Stimulated activated CD8-positive, alpha-beta memory T cell treated with anti-CD3 and anti-CD28 coated beads, Interleukin-15, amount 100 ng/mL, for 48 hours (primary cell): ENCODE results near the gene WNT10A.

Experiments used
- DNase-seq, 2 donors: peaks; one replicate each; pipeline ENCODE4 v3.0.0-alpha.2; 2020; ENCODE audit warnings: low read depth in 2 of 2

The WNT10A gene

DNA sequence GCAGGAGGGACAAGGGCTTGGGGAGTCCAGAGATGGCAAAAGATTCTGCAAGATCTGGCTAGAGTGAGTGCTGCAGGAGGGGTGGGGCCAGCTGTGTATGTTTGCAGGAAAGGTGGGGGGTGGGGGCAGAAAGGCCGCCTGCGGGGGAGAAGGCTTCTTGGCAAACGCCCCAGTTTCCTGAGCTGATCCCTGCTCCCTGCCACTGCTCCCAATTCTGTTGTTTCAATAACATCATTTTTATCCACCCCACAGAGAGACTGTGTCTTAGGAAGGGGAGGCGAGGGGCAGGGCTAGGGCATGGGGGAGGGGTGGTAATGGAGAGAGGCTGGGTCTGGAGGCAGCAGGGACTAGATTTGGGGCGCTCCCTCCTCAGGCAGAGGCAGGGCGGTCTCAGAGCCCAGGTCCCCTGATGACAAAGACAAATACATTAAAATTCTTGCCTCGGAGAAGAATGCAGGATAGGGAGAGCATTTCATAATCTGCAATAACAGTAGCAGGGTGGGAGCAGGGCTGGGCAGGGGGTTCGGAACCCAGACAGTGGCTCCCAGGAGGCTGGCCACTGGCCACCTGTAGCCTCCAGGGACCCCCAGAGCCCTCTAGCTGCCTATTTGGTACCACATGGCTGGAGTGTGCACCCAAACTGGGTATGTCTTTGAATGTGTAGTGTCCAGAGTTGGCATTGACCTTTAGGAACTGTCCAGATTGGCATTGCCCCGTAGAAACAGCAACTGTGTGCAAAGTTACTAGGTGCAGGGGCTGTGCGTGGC is 23.1 kb upstream of the WNT10A start:
- DNase-seq: no peak

DNA sequence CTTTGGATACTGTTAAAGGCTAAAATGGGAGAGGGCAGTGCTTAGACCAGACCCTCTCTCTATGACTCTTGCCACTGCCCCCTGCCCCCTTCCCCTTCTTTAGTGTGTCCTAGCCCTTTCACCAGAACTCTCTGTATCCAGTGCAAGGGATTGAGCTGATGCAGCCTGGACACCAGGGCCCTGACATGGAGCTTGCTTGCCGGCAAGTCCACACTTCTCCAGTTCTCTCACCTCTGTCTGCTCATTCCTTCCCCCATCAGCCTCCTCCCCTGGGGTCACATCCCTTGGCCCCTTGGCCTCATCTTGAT is 22.6 kb upstream of the WNT10A start:
- DNase-seq: no peak

DNA sequence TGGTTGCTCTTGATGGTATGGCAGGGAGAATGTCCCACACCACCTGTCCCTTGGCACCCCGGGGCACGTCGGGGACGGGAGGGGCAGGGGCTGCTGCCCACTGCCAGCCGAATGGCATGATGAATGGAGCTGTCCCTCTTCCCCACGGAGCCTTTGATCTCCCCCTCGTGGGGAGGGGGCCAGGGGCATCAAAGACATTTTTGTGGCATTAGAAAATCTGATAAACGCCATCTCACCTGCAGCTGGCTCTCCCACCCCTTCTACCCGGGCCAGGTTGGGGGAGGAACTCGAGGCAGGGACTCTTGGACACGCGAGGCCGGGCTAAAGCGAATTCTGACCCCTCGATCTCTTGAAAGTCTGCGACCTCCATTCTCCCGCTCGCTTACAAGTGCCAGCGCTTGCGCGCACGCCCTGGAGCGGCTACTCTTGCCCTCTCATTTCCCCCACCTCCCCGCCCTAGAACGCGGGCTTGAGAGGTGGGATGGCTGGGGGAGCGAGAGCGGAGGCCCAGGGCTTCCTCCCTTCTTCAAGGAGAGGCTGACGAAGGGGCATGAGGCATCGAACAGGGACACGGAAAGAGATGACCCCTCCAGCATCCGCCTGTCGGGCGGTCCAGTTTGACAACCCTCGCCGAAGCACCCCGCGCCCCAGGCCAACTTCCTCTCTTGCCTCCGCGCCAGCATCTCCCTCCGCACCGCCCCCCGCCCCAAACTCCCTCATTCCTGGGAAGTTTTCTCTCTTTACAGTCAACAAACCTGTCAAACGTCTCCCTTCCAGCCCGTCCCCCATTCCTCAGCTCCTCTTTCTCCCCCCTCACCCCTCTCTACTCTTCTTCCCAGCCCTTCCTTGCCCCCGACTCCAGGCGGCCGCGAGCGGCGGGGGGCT is 21.7 kb upstream of the WNT10A start:
- DNase-seq: no peak

DNA sequence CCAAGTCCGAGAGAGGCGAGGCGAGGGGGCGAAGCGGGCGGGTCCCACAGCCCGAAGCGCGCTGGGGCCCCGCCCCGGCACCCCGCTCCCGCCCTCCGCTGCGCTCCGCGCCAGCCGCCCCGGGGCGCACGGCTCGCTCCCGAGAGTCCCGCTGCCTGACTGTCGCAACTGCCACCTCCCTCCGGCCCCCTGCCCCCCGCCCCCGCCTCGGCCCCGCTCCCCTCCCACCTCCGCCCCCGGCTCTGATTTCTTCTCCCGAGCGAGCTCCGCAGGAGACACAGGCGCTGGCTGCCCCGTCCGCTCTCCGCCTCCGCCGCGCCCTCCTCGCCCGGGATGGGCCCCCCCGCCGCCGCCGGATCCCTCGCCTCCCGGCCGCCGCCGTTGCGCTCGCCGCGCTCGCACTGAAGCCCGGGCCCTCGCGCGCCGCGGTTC is 21.1 kb upstream of the WNT10A start, which contains the start of gene WNT6:
WNT6 (plus strand) TSS at position 250 of the 432 bp plus-strand sequence. CDS start 233 bp downstream, outside the sequence.
- no peak for DNase-seq

DNA sequence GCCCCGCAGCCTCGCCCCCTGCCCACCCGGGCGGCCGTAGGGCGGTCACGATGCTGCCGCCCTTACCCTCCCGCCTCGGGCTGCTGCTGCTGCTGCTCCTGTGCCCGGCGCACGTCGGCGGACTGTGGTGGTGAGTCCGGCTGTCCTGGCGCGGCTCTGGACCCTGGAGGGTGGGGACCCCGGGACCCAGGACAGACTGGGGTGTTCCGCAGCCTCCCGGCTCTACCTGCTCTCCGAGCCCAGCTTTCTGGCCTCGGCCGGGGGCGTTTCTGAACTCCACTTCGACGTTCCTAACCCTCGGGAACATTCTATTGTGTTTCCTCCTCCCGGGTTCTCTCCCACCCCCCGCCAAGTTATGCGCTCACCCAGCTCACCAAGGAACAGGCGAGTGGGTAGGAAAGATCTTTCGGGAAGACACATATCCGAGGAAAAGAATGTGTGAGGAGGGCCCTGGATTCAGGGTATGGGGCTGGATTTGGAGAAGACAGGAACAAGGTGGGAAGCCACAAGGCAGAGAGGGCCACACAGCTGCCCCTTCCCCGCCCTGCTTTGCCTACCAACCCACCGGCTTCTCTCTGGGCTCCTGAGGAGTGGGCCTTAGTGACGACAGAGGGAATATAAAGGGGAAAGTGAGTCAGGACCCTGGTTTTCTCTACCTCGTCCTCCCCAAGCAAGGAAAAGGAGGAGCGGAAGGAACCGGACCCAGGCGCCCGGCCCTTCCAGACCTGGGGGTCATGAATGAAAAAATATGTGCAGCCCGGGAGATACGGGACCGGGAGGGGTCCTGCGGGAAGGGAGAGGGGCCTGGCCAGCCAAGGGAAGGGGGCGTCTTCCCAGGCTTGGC is 20.4 kb upstream of the WNT10A start:
- no peak for DNase-seq

DNA sequence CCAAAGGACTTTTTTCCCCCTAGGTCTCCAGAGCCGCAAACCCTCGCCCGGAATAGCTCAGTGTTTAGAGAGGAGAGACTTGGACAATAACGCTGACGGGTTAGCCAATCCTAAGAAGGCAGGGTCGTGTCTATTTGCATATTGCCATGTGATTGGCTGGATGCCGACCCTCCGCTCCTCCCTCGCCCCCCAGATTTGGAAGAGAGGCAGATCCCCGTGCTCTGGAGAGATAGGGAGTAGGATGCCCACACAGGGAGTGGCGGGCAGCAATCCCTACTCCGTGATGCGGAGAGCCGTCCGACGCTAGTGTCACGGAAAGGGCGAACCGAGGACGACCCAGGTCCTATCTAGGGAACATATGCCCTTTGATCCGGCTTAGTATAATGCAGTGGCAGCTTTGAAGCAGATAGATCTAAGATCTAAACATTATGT is 19.7 kb upstream of the WNT10A start:
- DNase-seq: no peak

DNA sequence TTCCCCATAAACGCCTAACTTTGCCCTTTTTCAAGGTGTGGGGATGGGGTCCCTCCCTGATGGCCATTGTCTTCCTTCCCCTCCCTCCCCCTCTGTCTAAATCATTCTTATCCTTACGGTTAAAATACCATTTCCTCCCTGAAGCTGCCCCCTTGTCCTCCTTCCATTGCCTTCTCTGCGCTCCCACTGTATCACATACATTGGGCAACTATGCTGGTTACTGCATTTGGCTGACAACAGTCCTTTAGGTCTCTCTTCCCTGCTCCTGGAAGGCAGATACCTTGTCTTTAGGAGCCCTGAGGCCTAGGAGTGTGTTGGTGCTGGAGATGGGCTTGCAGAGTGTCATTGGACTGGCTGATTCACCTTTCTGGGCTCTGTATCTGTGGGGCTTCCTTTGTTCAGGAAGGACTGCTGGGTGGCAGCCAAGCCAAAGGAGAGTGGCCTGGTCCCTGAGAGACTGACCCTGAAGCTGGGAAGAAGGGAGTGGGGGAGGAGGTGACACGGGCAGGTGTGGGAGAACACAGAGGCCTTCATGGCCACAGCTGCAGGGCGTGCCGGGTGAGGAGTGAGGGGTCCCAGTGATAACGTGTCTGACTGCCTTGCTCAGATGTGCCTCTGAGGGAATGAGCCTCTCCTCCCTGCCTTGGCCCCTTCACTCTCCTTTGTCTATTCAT is 18.9 kb upstream of the WNT10A start:
- no peak for DNase-seq

DNA sequence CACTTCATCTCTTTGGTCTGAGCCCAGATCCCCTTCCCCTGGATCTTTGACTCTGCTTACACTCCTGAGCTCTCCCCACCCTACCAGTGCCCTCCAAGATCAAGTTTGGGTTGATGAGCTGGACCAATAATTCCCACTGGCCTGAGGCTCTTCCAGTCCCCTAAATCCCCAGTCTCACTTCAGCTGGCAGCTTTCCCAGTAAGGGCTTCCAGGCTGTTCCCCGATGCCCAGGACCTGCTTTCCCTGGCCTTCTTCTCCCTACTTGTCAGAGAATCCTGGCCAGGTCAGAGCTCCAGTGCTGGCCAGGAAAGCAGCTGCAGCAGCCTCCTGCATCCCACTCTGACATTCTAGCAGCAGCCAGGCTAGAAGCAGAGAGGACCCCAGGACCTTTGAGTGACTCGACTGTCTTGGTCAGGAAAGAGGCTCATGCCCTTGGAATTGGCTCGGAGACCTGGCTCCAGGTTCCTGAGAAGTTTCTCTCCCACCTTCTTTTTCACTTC is 17.6 kb upstream of the WNT10A start:
- DNase-seq: no peak

DNA sequence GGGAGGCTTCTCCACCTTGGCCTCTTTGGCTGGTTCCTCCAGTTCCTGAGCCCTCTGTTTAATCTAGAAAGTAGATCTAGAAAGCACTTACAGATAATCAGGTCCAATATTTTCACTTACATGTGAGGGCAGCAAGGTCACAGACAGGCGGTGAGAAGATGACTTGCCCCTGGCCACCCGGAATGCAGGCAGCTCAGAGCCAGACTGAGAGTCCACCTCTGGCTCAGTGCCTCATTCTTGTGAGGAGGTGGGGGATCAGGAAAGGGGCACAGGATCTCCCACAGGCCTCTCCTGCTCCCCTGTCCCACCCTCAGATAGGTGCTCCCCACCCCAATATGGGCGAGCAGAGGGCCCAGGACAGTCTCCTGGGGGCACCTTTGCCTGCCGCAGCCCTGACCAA is 15.3 kb upstream of the WNT10A start:
- no peak for DNase-seq

DNA sequence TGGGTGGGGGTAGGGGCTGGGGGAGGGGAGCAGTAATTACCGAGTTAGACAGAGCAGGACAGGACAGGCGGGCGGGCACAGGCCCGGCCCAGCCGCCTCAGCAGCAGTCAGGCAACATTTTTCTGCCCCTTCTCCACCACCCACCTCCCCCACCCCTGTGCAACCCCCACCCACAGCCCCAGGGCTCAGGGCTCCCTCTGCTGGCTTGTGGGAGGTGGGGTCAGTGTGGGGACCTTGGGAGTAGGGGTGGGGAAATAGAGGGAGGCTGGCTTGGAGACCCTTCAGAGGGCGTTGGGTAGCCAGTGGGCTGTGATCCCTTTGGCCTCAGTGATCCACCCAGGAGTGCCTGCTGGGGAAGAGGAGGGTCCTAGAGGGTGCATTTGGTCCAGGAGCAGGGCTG is 14.7 kb upstream of the WNT10A start:
- DNase-seq: no peak

DNA sequence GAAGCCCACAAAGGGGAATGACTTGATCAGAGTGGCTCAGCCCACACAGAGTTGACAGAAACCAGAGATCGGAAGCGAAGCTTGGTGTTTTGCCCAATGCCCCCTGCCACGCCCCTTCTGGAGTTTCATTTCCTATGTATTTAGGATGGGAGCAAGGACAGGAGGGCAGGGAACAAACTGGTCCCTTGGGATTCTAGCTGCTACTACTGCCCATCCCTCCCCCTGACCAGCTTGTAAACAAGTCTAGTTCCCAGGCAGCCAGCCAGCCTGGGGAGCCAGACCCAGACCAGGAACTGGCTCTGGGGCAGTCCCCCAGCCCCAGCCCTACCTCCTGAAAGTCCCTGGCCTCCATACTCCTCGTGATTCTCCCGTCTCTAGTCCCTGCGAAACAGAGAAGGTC is 12.8 kb upstream of the WNT10A start:
- DNase-seq: no peak

DNA sequence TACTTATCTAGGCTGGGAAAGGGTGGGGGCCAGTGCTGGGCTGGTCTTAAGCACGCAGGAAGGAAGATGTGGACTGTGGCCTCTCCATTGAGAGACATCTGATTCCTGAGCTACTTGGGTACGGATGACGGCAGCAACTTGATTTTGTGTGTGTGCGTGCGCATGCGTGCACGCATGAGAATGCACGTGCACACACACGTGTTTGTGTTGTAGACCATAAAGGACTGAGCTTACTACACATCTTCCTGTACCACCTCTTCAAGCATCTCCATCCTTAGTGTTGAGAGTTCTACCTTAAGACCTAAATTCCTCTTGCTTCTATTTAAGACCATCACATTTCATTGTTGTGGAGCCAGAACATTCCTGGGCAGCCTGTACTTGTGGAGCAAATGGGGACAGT is 11.6 kb upstream of the WNT10A start:
- no peak for DNase-seq

DNA sequence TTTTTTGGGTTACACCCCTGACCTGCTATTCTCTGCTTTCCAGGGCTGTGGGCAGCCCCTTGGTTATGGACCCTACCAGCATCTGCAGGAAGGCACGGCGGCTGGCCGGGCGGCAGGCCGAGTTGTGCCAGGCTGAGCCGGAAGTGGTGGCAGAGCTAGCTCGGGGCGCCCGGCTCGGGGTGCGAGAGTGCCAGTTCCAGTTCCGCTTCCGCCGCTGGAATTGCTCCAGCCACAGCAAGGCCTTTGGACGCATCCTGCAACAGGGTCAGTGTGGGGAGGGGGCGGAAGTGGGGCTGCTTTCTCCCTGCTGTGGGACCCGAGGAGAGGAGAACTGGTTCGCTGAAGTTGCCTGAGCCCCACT is 9.7 kb upstream of the WNT10A start:
- DNase-seq: no peak

DNA sequence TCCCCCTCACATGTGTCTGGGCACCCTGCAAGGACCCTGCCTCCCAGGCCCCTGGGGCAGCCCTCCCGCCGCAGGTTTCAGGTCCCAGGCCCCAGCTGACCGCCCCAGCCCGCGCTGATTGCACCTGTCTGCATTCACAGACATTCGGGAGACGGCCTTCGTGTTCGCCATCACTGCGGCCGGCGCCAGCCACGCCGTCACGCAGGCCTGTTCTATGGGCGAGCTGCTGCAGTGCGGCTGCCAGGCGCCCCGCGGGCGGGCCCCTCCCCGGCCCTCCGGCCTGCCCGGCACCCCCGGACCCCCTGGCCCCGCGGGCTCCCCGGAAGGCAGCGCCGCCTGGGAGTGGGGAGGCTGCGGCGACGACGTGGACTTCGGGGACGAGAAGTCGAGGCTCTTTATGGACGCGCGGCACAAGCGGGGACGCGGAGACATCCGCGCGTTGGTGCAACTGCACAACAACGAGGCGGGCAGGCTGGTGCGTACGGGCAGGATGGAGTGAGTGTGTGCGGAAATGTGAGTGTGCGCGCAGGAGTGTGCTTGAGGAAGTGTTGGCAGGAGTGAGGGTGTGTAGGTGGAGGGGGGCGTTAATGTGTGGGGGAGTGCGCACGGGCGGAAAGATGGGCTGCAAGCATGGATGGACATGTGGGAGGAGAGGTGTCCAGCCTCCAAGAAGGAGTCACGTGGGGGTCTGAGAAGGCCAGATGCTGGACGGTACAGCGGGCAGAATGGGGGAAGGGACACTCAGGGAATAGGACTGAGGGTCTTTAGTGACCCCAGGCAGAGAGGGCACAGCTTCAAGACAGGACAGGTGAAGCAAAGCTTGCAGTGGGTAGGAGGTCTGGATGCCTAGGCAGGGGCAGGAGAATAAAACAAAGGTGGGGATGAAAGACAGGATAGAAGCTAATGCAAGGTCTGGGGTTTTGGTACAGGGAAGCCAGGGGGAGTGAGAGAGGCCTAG is 9.0 kb upstream of the WNT10A start:
- DNase-seq: no peak

DNA sequence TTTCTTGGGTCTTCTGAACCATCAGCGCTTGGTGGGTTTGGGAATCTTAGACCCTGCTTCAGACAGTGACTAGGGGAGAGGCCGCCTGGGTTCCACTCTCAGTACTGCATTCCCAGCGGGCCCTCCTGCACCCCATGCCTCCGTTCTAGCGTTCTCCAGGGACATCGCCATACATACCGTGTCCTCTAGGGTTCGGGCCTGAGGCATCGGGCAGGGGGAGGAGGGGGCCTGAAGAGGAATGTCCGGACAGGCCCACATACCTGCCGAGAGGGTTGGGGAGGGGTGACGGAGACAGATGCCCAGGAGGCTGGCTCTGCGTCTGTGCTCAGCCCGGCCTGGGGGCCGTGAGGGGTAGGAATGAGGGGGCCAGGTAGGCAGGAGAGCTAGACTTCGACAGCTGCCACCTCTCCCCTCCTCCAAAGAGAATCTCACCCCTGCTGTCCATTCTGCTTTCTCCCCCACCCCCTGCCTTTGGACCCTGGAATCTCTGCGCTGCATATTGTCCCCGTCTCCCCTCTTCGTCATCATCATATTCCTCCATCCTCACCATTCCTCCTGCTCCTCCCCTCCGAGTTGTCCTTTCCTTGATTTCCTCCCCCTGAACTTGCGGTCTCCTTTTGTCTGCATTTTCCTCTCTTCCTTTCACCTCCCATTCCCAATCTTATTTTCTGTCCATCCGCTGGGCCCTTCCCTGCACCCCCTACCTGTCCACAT is 7.8 kb upstream of the WNT10A start:
- no peak for DNase-seq

DNA sequence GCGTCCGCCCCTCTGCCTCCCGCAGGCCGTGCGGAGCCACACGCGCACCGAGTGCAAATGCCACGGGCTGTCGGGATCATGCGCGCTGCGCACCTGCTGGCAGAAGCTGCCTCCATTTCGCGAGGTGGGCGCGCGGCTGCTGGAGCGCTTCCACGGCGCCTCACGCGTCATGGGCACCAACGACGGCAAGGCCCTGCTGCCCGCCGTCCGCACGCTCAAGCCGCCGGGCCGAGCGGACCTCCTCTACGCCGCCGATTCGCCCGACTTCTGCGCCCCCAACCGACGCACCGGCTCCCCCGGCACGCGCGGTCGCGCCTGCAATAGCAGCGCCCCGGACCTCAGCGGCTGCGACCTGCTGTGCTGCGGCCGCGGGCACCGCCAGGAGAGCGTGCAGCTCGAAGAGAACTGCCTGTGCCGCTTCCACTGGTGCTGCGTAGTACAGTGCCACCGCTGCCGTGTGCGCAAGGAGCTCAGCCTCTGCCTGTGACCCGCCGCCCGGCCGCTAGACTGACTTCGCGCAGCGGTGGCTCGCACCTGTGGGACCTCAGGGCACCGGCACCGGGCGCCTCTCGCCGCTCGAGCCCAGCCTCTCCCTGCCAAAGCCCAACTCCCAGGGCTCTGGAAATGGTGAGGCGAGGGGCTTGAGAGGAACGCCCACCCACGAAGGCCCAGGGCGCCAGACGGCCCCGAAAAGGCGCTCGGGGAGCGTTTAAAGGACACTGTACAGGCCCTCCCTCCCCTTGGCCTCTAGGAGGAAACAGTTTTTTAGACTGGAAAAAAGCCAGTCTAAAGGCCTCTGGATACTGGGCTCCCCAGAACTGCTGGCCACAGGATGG is 7.1 kb upstream of the WNT10A start:
- DNase-seq: no peak

DNA sequence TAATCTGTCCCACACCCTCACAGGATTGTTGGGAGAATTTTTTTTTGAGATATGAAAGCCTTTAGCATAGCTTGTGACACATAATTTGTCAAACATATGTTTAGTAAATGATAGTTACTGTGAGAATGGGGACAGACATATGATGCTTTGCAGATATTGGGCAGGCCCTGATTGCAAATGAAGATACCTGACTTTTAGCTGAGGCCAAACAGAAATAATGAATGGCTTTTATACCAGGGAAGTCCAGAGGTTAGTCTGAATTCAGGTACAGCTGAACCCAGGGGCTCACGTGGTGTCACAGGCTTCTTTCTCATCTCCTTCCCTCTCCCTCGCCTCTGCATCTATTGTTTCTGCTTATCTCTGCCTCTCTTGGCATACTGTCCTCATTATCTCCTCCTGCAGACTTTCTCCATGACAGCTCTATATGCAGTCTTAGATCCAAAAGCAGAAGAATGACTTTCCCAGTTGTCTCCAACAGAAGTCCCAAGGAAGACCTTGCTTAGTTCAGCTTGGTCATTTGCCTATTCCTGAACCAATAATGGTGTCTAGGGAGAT is 4.9 kb upstream of the WNT10A start:
- no peak for DNase-seq

DNA sequence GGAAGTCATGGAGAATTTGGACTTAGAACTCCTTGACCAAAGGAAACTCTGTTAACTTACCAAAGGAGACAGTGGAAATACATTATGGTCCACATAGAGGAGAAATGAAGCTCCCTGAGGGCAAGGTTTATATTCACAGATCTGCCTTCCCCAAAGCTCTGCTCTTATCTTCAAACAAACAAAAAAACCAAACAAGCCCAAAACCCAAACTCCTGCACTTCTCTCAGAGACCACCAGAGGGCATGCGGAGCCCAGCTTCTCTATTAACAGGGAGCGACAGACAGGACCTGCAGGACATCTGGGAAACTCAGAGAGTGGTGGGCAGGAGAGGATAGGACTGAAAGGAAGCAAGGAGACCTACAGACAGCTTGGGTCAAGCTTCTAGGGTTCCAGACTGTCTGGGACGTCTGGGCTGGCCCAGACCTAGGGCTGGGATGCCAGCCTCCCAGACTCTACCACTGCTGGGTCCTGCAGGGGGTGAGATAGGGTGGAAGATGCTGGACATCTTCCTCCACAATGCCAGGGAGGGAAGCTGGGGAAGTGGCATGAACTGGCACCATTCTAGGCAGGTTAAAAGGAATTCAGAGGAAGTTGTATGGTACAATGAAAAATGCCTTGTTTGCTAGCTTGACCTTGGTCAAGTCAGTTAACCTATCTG is 4.0 kb upstream of the WNT10A start:
- DNase-seq: no peak
